Measurements from ENCODE around the gene PCTP. TPM values are rescaled to one million over a fixed set of nuclear protein-coding genes. Genes with fewer than 3 reads are reported as not detected.

Gene PCTP
- polyA plus RNA-seq, 10 donors, result 10.4 to 12.6 (median 11.8) TPM

GRCh38 chr17:55793272-55793671 lies 42.4 kb downstream of the PCTP start:
- DNase-seq, result no peak

GRCh38 chr17:55794725-55795482 lies 44.1 kb downstream of the PCTP start:
- DNase-seq, result no peak

GRCh38 chr17:55806745-55807495 lies 56.1 kb downstream of the PCTP start:
- no peak for DNase-seq

GRCh38 chr17:55811536-55811935 lies 60.7 kb downstream of the PCTP start:
- no peak for DNase-seq

- no peak for DNase-seq
Observed at GRCh38 chr17:55812323-55812722, 61.5 kb downstream of the PCTP start.

- no peak for DNase-seq
Observed at GRCh38 chr17:55813944-55814343, 63.1 kb downstream of the PCTP start.

GRCh38 chr17:55814377-55814776 lies 63.5 kb downstream of the PCTP start:
- peak in 1 of 3 donors; percentile 19 for DNase-seq

GRCh38 chr17:55816532-55817396 lies 65.9 kb downstream of the PCTP start:
- peak in 1 of 3 donors; percentile 32 for DNase-seq

GRCh38 chr17:55817397-55817709 lies 66.5 kb downstream of the PCTP start:
- DNase-seq, result no peak

GRCh38 chr17:55818026-55818425 lies 67.2 kb downstream of the PCTP start:
- DNase-seq, result no peak

GRCh38 chr17:55818451-55819375 lies 67.9 kb downstream of the PCTP start:
- no peak for DNase-seq

- no peak for DNase-seq
Observed at GRCh38 chr17:55820675-55821074, 69.8 kb downstream of the PCTP start.

GRCh38 chr17:55822028-55822427 lies 71.2 kb downstream of the PCTP start:
- no peak for DNase-seq

- DNase-seq, result no peak
Observed at GRCh38 chr17:55825213-55825612, 74.4 kb downstream of the PCTP start.

Other genes with a start within 250 kb of the PCTP start
- gene SMIM36, start 239.6 kb upstream of the PCTP start, polyA plus RNA-seq (ENCODE audit: insufficient read length in 10 of 10), result under 1 TPM in 2 of 10 donors, not detected in 8; 0.05 to 0.07 TPM
- 10 to 100 TPM in 2 of 10 donors, 1 to 10 TPM in 8; 5.6 to 11.3 (median 8.6) TPM for gene TMEM100, start 28.2 kb upstream of the PCTP start, polyA plus RNA-seq (ENCODE audit: insufficient read length in 10 of 10)